Measurements from ENCODE around the gene MRPL4.
"Not testable (repeated sequence)": the region's sequence is repeated elsewhere in the genome, so short reads cannot be mapped to it uniquely, and the experiment has no call there.

The MRPL4 gene

GRCh38 chr19:10238172-10238783 lies 13.7 kb upstream of the MRPL4 start:
- H3K9ac ChIP-seq (ENCODE audit: low read depth, low read length, poor library complexity, severe bottlenecking), result no peak overlapping the region
- no peak for TF ChIP-seq EZH2phosphoT487 (IDR thresholded peaks at IDR 0.05; ENCODE audit: borderline replicate concordance)
- TF ChIP-seq CTCF (conservative IDR thresholded peaks at IDR 0.05; ENCODE audit: low read length), result no peak

GRCh38 chr19:10241826-10242449 lies 10.1 kb upstream of the MRPL4 start:
- H3K27me3 ChIP-seq (ENCODE audit: insufficient read depth, low read length, poor library complexity, severe bottlenecking); H3K4me2 ChIP-seq (ENCODE audit: low read depth, low read length, poor library complexity, severe bottlenecking); H3K9me2 ChIP-seq (replicated peaks; ENCODE audit: low read depth, low read length); H3K36me3 ChIP-seq (ENCODE audit: insufficient read depth, low read length); H3K4me3 ChIP-seq (ENCODE audit: low read length, poor library complexity, severe bottlenecking); H3K9ac ChIP-seq (ENCODE audit: low read depth, low read length, poor library complexity, severe bottlenecking); H4K20me1 ChIP-seq (ENCODE audit: insufficient read depth, low read length, poor library complexity, severe bottlenecking); H3K9me3 ChIP-seq (ENCODE audit: insufficient read depth, low read depth, low read length); H3F3A ChIP-seq (ENCODE audit: low read depth); H2AFZ ChIP-seq (ENCODE audit: low read length); H3K79me2 ChIP-seq (ENCODE audit: insufficient read depth, low read length); H3K4me1 ChIP-seq (ENCODE audit: insufficient read depth, low read length, poor library complexity, severe bottlenecking): not testable (repeated sequence)

More at GRCh38 chr19:10238172-10238783, 13.7 kb upstream of the MRPL4 start:
- H3K4me3 ChIP-seq (ENCODE audit: low read length, poor library complexity, severe bottlenecking), result no peak overlapping the region
- no peaks in the 10 kb centered on the region for H3K9me3 ChIP-seq (ENCODE audit: insufficient read depth, low read depth, low read length)
- no peak overlapping the region for H3K4me2 ChIP-seq (ENCODE audit: low read depth, low read length, poor library complexity, severe bottlenecking)
- no peak overlapping the region for H2AFZ ChIP-seq (ENCODE audit: low read length)
- no peaks in the 10 kb centered on the region for H4K20me1 ChIP-seq (ENCODE audit: insufficient read depth, low read length, poor library complexity, severe bottlenecking)
- no peaks in the 10 kb centered on the region for H3K9me2 ChIP-seq (replicated peaks; ENCODE audit: low read depth, low read length)
- no peaks in the 10 kb centered on the region for H3K36me3 ChIP-seq (ENCODE audit: insufficient read depth, low read length)
- no peaks in the 10 kb centered on the region; the same call in 1 of the 2 replicates for H3F3A ChIP-seq (ENCODE audit: low read depth)
- no peaks in the 10 kb centered on the region for H3K27me3 ChIP-seq (ENCODE audit: insufficient read depth, low read length, poor library complexity, severe bottlenecking)
- H3K4me1 ChIP-seq (ENCODE audit: insufficient read depth, low read length, poor library complexity, severe bottlenecking), result peaks cover 14% of the 10 kb centered on the region
- H3K79me2 ChIP-seq (ENCODE audit: insufficient read depth, low read length), result no peaks in the 10 kb centered on the region

GRCh38 chr19:10243606-10244005 lies 8.4 kb upstream of the MRPL4 start:
- Histone ChIP-seq H3K27me3 (ENCODE audit: insufficient read depth, low read length, poor library complexity, severe bottlenecking) (no peaks in the 10 kb centered on the region), H3K9me3 (ENCODE audit: insufficient read depth, low read depth, low read length) (no peaks in the 10 kb centered on the region), H4K20me1 (ENCODE audit: insufficient read depth, low read length, poor library complexity, severe bottlenecking) (no peaks in the 10 kb centered on the region), H2AFZ (ENCODE audit: low read length) (no peak overlapping the region), H3K36me3 (ENCODE audit: insufficient read depth, low read length) (no peaks in the 10 kb centered on the region), H3F3A (ENCODE audit: low read depth) (no peaks in the 10 kb centered on the region), H3K9me2 (replicated peaks; ENCODE audit: low read depth, low read length) (no peaks in the 10 kb centered on the region), H3K4me2 (ENCODE audit: low read depth, low read length, poor library complexity, severe bottlenecking) (no peak overlapping the region), H3K9ac (ENCODE audit: low read depth, low read length, poor library complexity, severe bottlenecking) (no peak overlapping the region), H3K4me3 (ENCODE audit: low read length, poor library complexity, severe bottlenecking) (no peak overlapping the region), H3K79me2 (ENCODE audit: insufficient read depth, low read length) (no peaks in the 10 kb centered on the region), H3K4me1 (ENCODE audit: insufficient read depth, low read length, poor library complexity, severe bottlenecking) (no peaks in the 10 kb centered on the region)
- no peak for TF ChIP-seq EZH2phosphoT487 (IDR thresholded peaks at IDR 0.05; ENCODE audit: borderline replicate concordance)
- TF ChIP-seq CTCF (conservative IDR thresholded peaks at IDR 0.05; ENCODE audit: low read length), result no peak
